Measurements from ENCODE around the gene YY2.

- no peak for TF ChIP-seq CTCF (IDR thresholded peaks at IDR 0.05; ENCODE audit: poor library complexity)
- TF ChIP-seq EZH2 (IDR thresholded peaks at IDR 0.05; ENCODE audit: borderline replicate concordance) = no peak
- TF ChIP-seq EZH2phosphoT487 (IDR thresholded peaks at IDR 0.05; ENCODE audit: low read depth, severe bottlenecking, unreplicated experiment) = no peak
Measured at GRCh38 chrX:21838937-21839333, 16.9 kb upstream of the YY2 start.

Measured in hepatocyte (in vitro differentiated cells).